Astrocyte (in vitro differentiated cells and primary cell): Measurements from ENCODE around the gene CACNA2D4. TPM values are rescaled to one million over a fixed set of nuclear protein-coding genes. Genes with fewer than 3 reads are reported as not detected.

Experiments used
- DNase-seq: peaks from one replicate; pipeline ENCODE4 v3.0.0-alpha.2; 2010; ENCODE audit warnings: low read depth
- FAIRE-seq: peaks from 2 replicates; lab custom pipeline; 2011; peaks lifted over from hg19 to GRCh38; lab: Jason Lieb, UNC
- H2AFZ ChIP-seq: 2 replicates; pipeline ENCODE4 v1.6.0; 2012; ENCODE audit warnings: low read depth, low read length, inconsistent platforms
- H3K27ac ChIP-seq: 2 replicates; pipeline ENCODE4 v1.5.1; 2011; ENCODE audit warnings: low read depth, low read length, inconsistent platforms
- H3K27me3 ChIP-seq: 2 replicates; pipeline ENCODE4 v1.6.0; 2011; ENCODE audit warnings: low read length, inconsistent platforms; ENCODE audit not compliant: insufficient read depth
- H3K36me3 ChIP-seq: 2 replicates; pipeline ENCODE4 v1.5.1; 2011; ENCODE audit warnings: low read length, inconsistent platforms; ENCODE audit not compliant: insufficient read depth
- H3K4me1 ChIP-seq: 2 replicates; pipeline ENCODE4 v1.5.1; 2011; ENCODE audit warnings: low read length, inconsistent platforms; ENCODE audit not compliant: insufficient read depth
- H3K4me2 ChIP-seq: 2 replicates; pipeline ENCODE4 v1.6.0; 2012; ENCODE audit warnings: low read length, inconsistent platforms
- H3K4me3 ChIP-seq: 2 replicates; pipeline ENCODE4 v1.5.1; 2011; ENCODE audit warnings: low read depth, mild to moderate bottlenecking, low read length, inconsistent platforms; ENCODE audit not compliant: insufficient read depth
- H3K79me2 ChIP-seq: 2 replicates; pipeline ENCODE4 v1.6.0; 2012; ENCODE audit warnings: mild to moderate bottlenecking, low read length, inconsistent platforms; ENCODE audit not compliant: insufficient read depth
- H3K9ac ChIP-seq: 2 replicates; pipeline ENCODE4 v1.6.0; 2012; ENCODE audit warnings: mild to moderate bottlenecking, low read length, inconsistent platforms
- H3K9me3 ChIP-seq: 2 replicates; pipeline ENCODE4 v1.5.1; 2012; ENCODE audit warnings: low read depth, mild to moderate bottlenecking, low read length, inconsistent platforms; ENCODE audit not compliant: insufficient read depth
- H4K20me1 ChIP-seq: 2 replicates; pipeline ENCODE4 v1.6.0; 2012; ENCODE audit warnings: low read length, inconsistent platforms; ENCODE audit not compliant: insufficient read depth
- H3K27ac Mint-ChIP-seq: one replicate; pipeline ENCODE4 v1.8.0; 2021; ENCODE audit warnings: mild to moderate bottlenecking, mixed read lengths; ENCODE audit not compliant: unreplicated experiment
- H3K27me3 Mint-ChIP-seq: one replicate; pipeline ENCODE4 v1.8.0; 2021; ENCODE audit warnings: low read depth, mixed read lengths; ENCODE audit not compliant: unreplicated experiment
- H3K36me3 Mint-ChIP-seq: one replicate; pipeline ENCODE4 v1.8.0; 2021; ENCODE audit warnings: low read depth, mixed read lengths; ENCODE audit not compliant: unreplicated experiment
- H3K4me1 Mint-ChIP-seq: one replicate; pipeline ENCODE4 v1.8.0; 2021; ENCODE audit warnings: low read depth, mixed read lengths; ENCODE audit not compliant: unreplicated experiment
- H3K4me3 Mint-ChIP-seq: one replicate; pipeline ENCODE4 v1.8.0; 2021; ENCODE audit warnings: mild to moderate bottlenecking, moderate library complexity, mixed read lengths; ENCODE audit not compliant: unreplicated experiment
- H3K9me3 Mint-ChIP-seq: one replicate; pipeline ENCODE4 v1.8.0; 2021; ENCODE audit warnings: mild to moderate bottlenecking, mixed read lengths; ENCODE audit not compliant: unreplicated experiment
- EZH2 ChIP-seq: IDR thresholded peaks from 2 replicates; pipeline ENCODE4 v1.6.1; 2012; ENCODE audit warnings: mild to moderate bottlenecking, low read length, inconsistent platforms; ENCODE audit not compliant: insufficient read depth
- total RNA-seq: library from RNA; stranded (reverse); gene quantifications from 2 replicates; pipeline ENCODE4 v1.2.1, GENCODE V29; 2021
- TF ChIP-seq, protein P1 (sequence below): IDR thresholded peaks from 2 replicates; pipeline ENCODE4 v1.5.1; 2011; ENCODE audit warnings: low read depth, mild to moderate bottlenecking, inconsistent platforms, low read length, moderate library complexity; ENCODE audit not compliant: insufficient read depth

CACNA2D4 gene
- total RNA-seq, 1 donor from 2014 or later = 0.09 TPM

DNA sequence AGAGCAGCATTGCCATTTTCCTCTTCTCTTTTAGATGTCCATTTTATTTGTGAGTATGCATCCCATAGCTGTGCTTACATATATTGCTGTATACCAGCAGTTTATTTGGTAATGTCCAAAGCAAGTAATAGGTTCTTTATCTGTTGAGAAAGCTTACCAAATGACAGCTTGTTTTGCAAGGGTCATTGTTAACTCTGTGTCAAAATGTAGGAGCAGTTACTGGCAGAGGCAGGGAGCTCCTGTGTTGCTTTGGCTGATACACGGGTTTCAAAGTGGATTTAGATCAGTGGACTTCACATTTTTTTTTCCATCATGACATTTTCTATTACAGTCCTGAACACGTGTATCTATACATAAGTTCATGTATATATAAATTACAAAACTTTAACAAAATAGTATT is 136.2 kb downstream of the CACNA2D4 start:
- Histone ChIP-seq H3K9me3 (no peaks in the 10 kb centered on the region), H3K79me2 (no peaks in the 10 kb centered on the region), H3K27ac (no peak overlapping the region), H3K36me3 (peaks cover 12% of the 10 kb centered on the region), H2AFZ (no peak overlapping the region), H3K4me1 (peaks cover 20% of the 10 kb centered on the region), H3K9ac (no peak overlapping the region), H3K4me3 (no peak overlapping the region), H3K27me3 (no peaks in the 10 kb centered on the region), H3K4me2 (no peak overlapping the region), H4K20me1 (peaks cover 24% of the 10 kb centered on the region)
- TF ChIP-seq EZH2 = no peak
- TF ChIP-seq, protein P1, sequence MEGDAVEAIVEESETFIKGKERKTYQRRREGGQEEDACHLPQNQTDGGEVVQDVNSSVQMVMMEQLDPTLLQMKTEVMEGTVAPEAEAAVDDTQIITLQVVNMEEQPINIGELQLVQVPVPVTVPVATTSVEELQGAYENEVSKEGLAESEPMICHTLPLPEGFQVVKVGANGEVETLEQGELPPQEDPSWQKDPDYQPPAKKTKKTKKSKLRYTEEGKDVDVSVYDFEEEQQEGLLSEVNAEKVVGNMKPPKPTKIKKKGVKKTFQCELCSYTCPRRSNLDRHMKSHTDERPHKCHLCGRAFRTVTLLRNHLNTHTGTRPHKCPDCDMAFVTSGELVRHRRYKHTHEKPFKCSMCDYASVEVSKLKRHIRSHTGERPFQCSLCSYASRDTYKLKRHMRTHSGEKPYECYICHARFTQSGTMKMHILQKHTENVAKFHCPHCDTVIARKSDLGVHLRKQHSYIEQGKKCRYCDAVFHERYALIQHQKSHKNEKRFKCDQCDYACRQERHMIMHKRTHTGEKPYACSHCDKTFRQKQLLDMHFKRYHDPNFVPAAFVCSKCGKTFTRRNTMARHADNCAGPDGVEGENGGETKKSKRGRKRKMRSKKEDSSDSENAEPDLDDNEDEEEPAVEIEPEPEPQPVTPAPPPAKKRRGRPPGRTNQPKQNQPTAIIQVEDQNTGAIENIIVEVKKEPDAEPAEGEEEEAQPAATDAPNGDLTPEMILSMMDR = no peak
- Mint-ChIP-seq H3K27ac (no peak overlapping the region), H3K27me3 (no peaks in the 10 kb centered on the region), H3K36me3 (peaks cover 10% of the 10 kb centered on the region), H3K4me1 (peaks cover 33% of the 10 kb centered on the region), H3K4me3 (no peak overlapping the region), H3K9me3 (no peaks in the 10 kb centered on the region)
- DNase-seq (no peak), FAIRE-seq (no peak)

DNA sequence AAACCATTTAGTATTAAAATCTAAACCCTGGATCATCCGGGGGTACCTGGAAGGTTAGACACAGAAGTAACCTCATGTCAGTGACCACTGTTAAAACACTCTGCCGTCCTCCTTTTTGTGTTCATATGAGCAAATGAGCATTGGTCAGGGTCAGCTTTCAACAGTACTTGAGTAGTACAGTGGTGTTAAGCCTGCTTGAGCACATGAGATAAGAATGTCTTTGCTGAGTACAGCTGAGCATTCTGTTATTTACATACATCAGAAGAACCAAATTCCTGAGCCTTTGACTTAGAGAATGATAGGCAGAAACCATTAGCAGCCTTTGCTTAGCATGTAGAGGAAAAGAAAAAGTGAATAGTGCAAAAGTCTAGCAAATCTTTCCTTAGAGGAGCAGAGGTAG is 136.7 kb downstream of the CACNA2D4 start:
- Mint-ChIP-seq H3K27me3 (no peaks in the 10 kb centered on the region), H3K36me3 (peaks cover 10% of the 10 kb centered on the region), H3K27ac (no peak overlapping the region), H3K9me3 (no peaks in the 10 kb centered on the region), H3K4me3 (no peak overlapping the region), H3K4me1 (peaks cover 36% of the 10 kb centered on the region)
- TF ChIP-seq, protein P1 = no peak
- no peak for TF ChIP-seq EZH2
- Histone ChIP-seq H3K79me2 (no peaks in the 10 kb centered on the region), H3K4me1 (peaks cover 24% of the 10 kb centered on the region), H3K27me3 (no peaks in the 10 kb centered on the region), H3K9me3 (no peaks in the 10 kb centered on the region), H3K36me3 (peaks cover 12% of the 10 kb centered on the region), H3K4me2 (no peak overlapping the region), H3K9ac (no peak overlapping the region), H2AFZ (no peak overlapping the region), H3K4me3 (no peak overlapping the region), H4K20me1 (peaks cover 24% of the 10 kb centered on the region), H3K27ac (no peak overlapping the region)
- FAIRE-seq (no peak), DNase-seq (peak; percentile 57)

DNA sequence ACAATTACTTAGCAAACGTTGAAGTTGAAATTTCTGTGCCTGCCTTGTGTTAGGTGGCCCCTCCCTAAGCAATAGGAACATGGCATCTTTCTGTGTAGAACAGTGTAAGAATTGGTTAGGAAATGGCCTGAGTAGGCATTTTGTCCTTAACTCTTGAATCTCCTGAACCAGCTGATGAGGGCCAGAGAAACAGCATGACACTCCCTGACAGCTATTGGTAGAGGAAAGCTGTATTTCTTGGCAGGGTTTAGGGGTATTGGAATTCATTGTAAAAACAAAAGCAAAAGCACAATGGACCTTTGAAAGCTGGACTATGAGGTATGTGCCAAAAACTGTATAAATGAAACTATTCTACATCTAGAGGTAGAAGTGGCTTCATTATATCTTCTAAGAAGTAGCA is 138.7 kb downstream of the CACNA2D4 start:
- Histone ChIP-seq H3K4me1 (peaks cover 32% of the 10 kb centered on the region), H3K27me3 (no peaks in the 10 kb centered on the region), H3K27ac (no peak overlapping the region), H3K4me3 (no peak overlapping the region), H3K9ac (no peak overlapping the region), H3K36me3 (peaks cover 6% of the 10 kb centered on the region), H3K4me2 (peak overlapping the region; percentile 27), H3K79me2 (no peaks in the 10 kb centered on the region), H2AFZ (no peak overlapping the region), H4K20me1 (peaks cover 30% of the 10 kb centered on the region), H3K9me3 (no peaks in the 10 kb centered on the region)
- no peaks in the 10 kb centered on the region for H3K27me3 Mint-ChIP-seq
- peak; percentile 41 for FAIRE-seq
- H3K4me3 Mint-ChIP-seq = no peak overlapping the region
- DNase-seq = peak; percentile 85
- peaks cover 10% of the 10 kb centered on the region for H3K36me3 Mint-ChIP-seq
- H3K9me3 Mint-ChIP-seq = no peaks in the 10 kb centered on the region
- H3K27ac Mint-ChIP-seq = no peak overlapping the region
- TF ChIP-seq, protein P1 = no peak
- TF ChIP-seq EZH2 = no peak
- peaks cover 52% of the 10 kb centered on the region for H3K4me1 Mint-ChIP-seq
